Adipocyte (in vitro differentiated cells): ENCODE results near the gene RPS17.

Experiments
- DNase-seq: peaks from one replicate; pipeline ENCODE4 v3.0.0-alpha.2; 2015; ENCODE audit warnings: low read depth
- H3K27me3 ChIP-seq: replicated peaks from 2 replicates; pipeline ENCODE4 v1.7.0; 2013; ENCODE audit warnings: mild to moderate bottlenecking, low read length, moderate library complexity; ENCODE audit not compliant: control insufficient read depth, insufficient read depth
- H3K36me3 ChIP-seq: 2 replicates; pipeline ENCODE4 v1.7.0; 2013; ENCODE audit warnings: low read length, mild to moderate bottlenecking, moderate library complexity; ENCODE audit not compliant: control insufficient read depth, insufficient read depth, severe bottlenecking
- H3K4me1 ChIP-seq: 2 replicates; pipeline ENCODE4 v1.7.0; 2013; ENCODE audit warnings: mild to moderate bottlenecking, low read length, moderate library complexity; ENCODE audit not compliant: control insufficient read depth, insufficient read depth
- H3K4me3 ChIP-seq: 2 replicates; pipeline ENCODE4 v1.7.0; 2013; ENCODE audit warnings: mild to moderate bottlenecking, low read length, moderate library complexity
- H3K9ac ChIP-seq: 2 replicates; pipeline ENCODE4 v1.7.0; 2013; ENCODE audit warnings: mild to moderate bottlenecking, low read length, moderate library complexity
- H3K9me3 ChIP-seq: 2 replicates; pipeline ENCODE4 v1.7.0; 2013; ENCODE audit warnings: mild to moderate bottlenecking, low read length, moderate library complexity; ENCODE audit not compliant: control insufficient read depth

Gene RPS17

GRCh38 chr15:82540055-82540983 is at the start of gene RPS17:
Gene RPS17, minus strand, starts transcription at chr15:82540457. Its CDS starts 29 bp downstream, at chr15:82540428.
- Histone ChIP-seq H3K9me3 (no peaks in the 10 kb centered on the region), H3K4me3 (peak within 1 kb of the TSS; percentile 99), H3K4me1 (peaks cover 48% of the 10 kb centered on the region), H3K9ac (peak within 1 kb of the TSS; percentile 100), H3K36me3 (peaks cover 36% of the 10 kb centered on the region), H3K27me3 (no peaks in the 10 kb centered on the region)
- peak; percentile 98 for DNase-seq

- Histone ChIP-seq H3K36me3 (no peaks in the 10 kb centered on the region), H3K9me3 (no peaks in the 10 kb centered on the region), H3K9ac (no peak overlapping the region), H3K4me3 (no peak overlapping the region), H3K27me3 (no peaks in the 10 kb centered on the region), H3K4me1 (peaks cover 13% of the 10 kb centered on the region)
- no peak for DNase-seq
Observed at GRCh38 chr15:82587805-82588204, 47.5 kb upstream of the RPS17 start.

- DNase-seq, result peak; percentile 85
- Histone ChIP-seq H3K9ac (peak overlapping the region; percentile 6), H3K4me1 (peaks cover 13% of the 10 kb centered on the region), H3K36me3 (no peaks in the 10 kb centered on the region), H3K4me3 (peak overlapping the region; percentile 43), H3K27me3 (no peaks in the 10 kb centered on the region), H3K9me3 (no peaks in the 10 kb centered on the region)
Observed at GRCh38 chr15:82585072-82585471, 44.8 kb upstream of the RPS17 start.

- no peaks in the 10 kb centered on the region for H3K27me3 ChIP-seq
- no peak for DNase-seq
Observed at GRCh38 chr15:82580713-82581112, 40.5 kb upstream of the RPS17 start.

GRCh38 chr15:82575335-82575734 is 35.1 kb upstream of the RPS17 start:
- H3K9me3 ChIP-seq, result no peaks in the 10 kb centered on the region

More at GRCh38 chr15:82580713-82581112, 40.5 kb upstream of the RPS17 start:
- Histone ChIP-seq H3K9me3 (no peaks in the 10 kb centered on the region), H3K4me3 (no peak overlapping the region), H3K36me3 (no peaks in the 10 kb centered on the region), H3K9ac (no peak overlapping the region), H3K4me1 (peaks cover 11% of the 10 kb centered on the region)

GRCh38 chr15:82572986-82573385 is 32.7 kb upstream of the RPS17 start:
- Histone ChIP-seq H3K9ac (no peak overlapping the region), H3K36me3 (no peaks in the 10 kb centered on the region), H3K4me1 (peaks cover 16% of the 10 kb centered on the region), H3K4me3 (no peak overlapping the region), H3K27me3 (no peaks in the 10 kb centered on the region), H3K9me3 (no peaks in the 10 kb centered on the region)
- no peak for DNase-seq

More at GRCh38 chr15:82575335-82575734, 35.1 kb upstream of the RPS17 start:
- no peak for DNase-seq
- Histone ChIP-seq H3K27me3 (no peaks in the 10 kb centered on the region), H3K9ac (no peak overlapping the region), H3K36me3 (no peaks in the 10 kb centered on the region), H3K4me1 (peaks cover 16% of the 10 kb centered on the region), H3K4me3 (no peak overlapping the region)

GRCh38 chr15:82572311-82572710 is 32.1 kb upstream of the RPS17 start:
- Histone ChIP-seq H3K27me3 (no peaks in the 10 kb centered on the region), H3K36me3 (no peaks in the 10 kb centered on the region), H3K9ac (peak overlapping the region; percentile 83), H3K9me3 (no peaks in the 10 kb centered on the region), H3K4me3 (peak overlapping the region; percentile 86), H3K4me1 (peaks cover 16% of the 10 kb centered on the region)
- no peak for DNase-seq

GRCh38 chr15:82571722-82572222 is 31.5 kb upstream of the RPS17 start:
- H3K9ac ChIP-seq, result peak overlapping the region; percentile 83
- H3K4me1 ChIP-seq, result peaks cover 16% of the 10 kb centered on the region
- DNase-seq, result peak; percentile 81
- no peaks in the 10 kb centered on the region for H3K27me3 ChIP-seq
- H3K36me3 ChIP-seq, result no peaks in the 10 kb centered on the region
- no peaks in the 10 kb centered on the region for H3K9me3 ChIP-seq
- peak overlapping the region; percentile 86 for H3K4me3 ChIP-seq

- Histone ChIP-seq H3K27me3 (no peaks in the 10 kb centered on the region), H3K9me3 (no peaks in the 10 kb centered on the region), H3K4me1 (peaks cover 22% of the 10 kb centered on the region), H3K36me3 (no peaks in the 10 kb centered on the region), H3K4me3 (peak overlapping the region; percentile 86), H3K9ac (peak overlapping the region; percentile 83)
- no peak for DNase-seq
Observed at GRCh38 chr15:82570721-82571508, 30.7 kb upstream of the RPS17 start.

GRCh38 chr15:82569834-82570233 is 29.6 kb upstream of the RPS17 start:
- Histone ChIP-seq H3K9me3 (no peaks in the 10 kb centered on the region), H3K4me1 (peaks cover 22% of the 10 kb centered on the region), H3K4me3 (no peak overlapping the region), H3K9ac (no peak overlapping the region), H3K36me3 (no peaks in the 10 kb centered on the region), H3K27me3 (no peaks in the 10 kb centered on the region)
- DNase-seq, result no peak

GRCh38 chr15:82568986-82569385 is 28.7 kb upstream of the RPS17 start:
- peaks cover 22% of the 10 kb centered on the region for H3K4me1 ChIP-seq
- no peaks in the 10 kb centered on the region for H3K36me3 ChIP-seq
- DNase-seq, result no peak
- no peaks in the 10 kb centered on the region for H3K27me3 ChIP-seq
- no peak overlapping the region for H3K9ac ChIP-seq
- H3K9me3 ChIP-seq, result no peaks in the 10 kb centered on the region
- H3K4me3 ChIP-seq, result no peak overlapping the region
